Endothelial cell (in vitro differentiated cells): ENCODE results near the gene UQCRFS1. TPM values are rescaled to one million over a fixed set of nuclear protein-coding genes. Genes with fewer than 3 reads are reported as not detected.

Source experiments
- DNase-seq: peaks from one replicate; pipeline ENCODE4 v3.0.0; 2021; ENCODE audit warnings: low spot score
- H3K27ac Mint-ChIP-seq: one replicate; pipeline ENCODE4 v1.8.0; 2021; ENCODE audit warnings: mixed read lengths, inconsistent platforms; ENCODE audit not compliant: unreplicated experiment
- H3K27me3 Mint-ChIP-seq: one replicate; pipeline ENCODE4 v1.8.0; 2021; ENCODE audit warnings: mild to moderate bottlenecking, moderate library complexity, mixed read lengths, inconsistent platforms; ENCODE audit not compliant: unreplicated experiment
- H3K36me3 Mint-ChIP-seq: one replicate; pipeline ENCODE4 v1.8.0; 2021; ENCODE audit warnings: mild to moderate bottlenecking, low read depth, mixed read lengths, inconsistent platforms; ENCODE audit not compliant: unreplicated experiment
- H3K4me1 Mint-ChIP-seq: one replicate; pipeline ENCODE4 v1.8.0; 2021; ENCODE audit warnings: mild to moderate bottlenecking, mixed read lengths, inconsistent platforms; ENCODE audit not compliant: unreplicated experiment
- H3K4me3 Mint-ChIP-seq: one replicate; pipeline ENCODE4 v1.8.0; 2021; ENCODE audit warnings: mild to moderate bottlenecking, mixed read lengths, inconsistent platforms; ENCODE audit not compliant: unreplicated experiment
- H3K9me3 Mint-ChIP-seq: one replicate; pipeline ENCODE4 v1.8.0; 2021; ENCODE audit warnings: mixed read lengths, inconsistent platforms; ENCODE audit not compliant: unreplicated experiment
- CTCF ChIP-seq: fragments of 200-600 bp; sonication (generic); IDR thresholded peaks from one replicate; pipeline ENCODE4 v1.5.0; 2021; ENCODE audit warnings: antibody characterized with exemption; ENCODE audit not compliant: unreplicated experiment
- total RNA-seq: library from RNA; stranded (reverse); fragmentation: NEBNext Ultra II Directional; extraction: Animal tissue kit (Norgen Biotek cat#: 25700); gene quantifications from one replicate; pipeline ENCODE4 v1.2.1, GENCODE V29; 2021; ENCODE audit not compliant: unreplicated experiment

The UQCRFS1 gene
- total RNA-seq, 1 donor from 2014 or later: 32.6 TPM

GRCh38 chr19:29247872-29248271, 34.9 kb upstream of the UQCRFS1 start:
- Mint-ChIP-seq H3K27ac (no peak overlapping the region), H3K36me3 (no peaks in the 10 kb centered on the region), H3K9me3 (no peaks in the 10 kb centered on the region), H3K4me3 (no peak overlapping the region), H3K4me1 (peaks cover 4% of the 10 kb centered on the region), H3K27me3 (no peaks in the 10 kb centered on the region)
- no peak for DNase-seq
- no peak for TF ChIP-seq CTCF

- no peak for TF ChIP-seq CTCF
- H3K4me1 Mint-ChIP-seq: peaks cover 5% of the 10 kb centered on the region
- H3K27ac Mint-ChIP-seq: no peak overlapping the region
- no peaks in the 10 kb centered on the region for H3K36me3 Mint-ChIP-seq
- no peaks in the 10 kb centered on the region for H3K27me3 Mint-ChIP-seq
- H3K9me3 Mint-ChIP-seq: no peaks in the 10 kb centered on the region
- no peak for DNase-seq
- no peak overlapping the region for H3K4me3 Mint-ChIP-seq
These were observed 34.5 kb upstream of the UQCRFS1 start for GRCh38 chr19:29247471-29247870.

- Mint-ChIP-seq H3K4me3 (no peak overlapping the region), H3K27ac (no peak overlapping the region), H3K9me3 (no peaks in the 10 kb centered on the region), H3K27me3 (no peaks in the 10 kb centered on the region), H3K4me1 (peaks cover 5% of the 10 kb centered on the region), H3K36me3 (no peaks in the 10 kb centered on the region)
- no peak for TF ChIP-seq CTCF
- DNase-seq: no peak
These were observed 34.1 kb upstream of the UQCRFS1 start for GRCh38 chr19:29247051-29247450.

GRCh38 chr19:29245215-29245614, 32.3 kb upstream of the UQCRFS1 start:
- DNase-seq: no peak
- no peak overlapping the region for H3K27ac Mint-ChIP-seq
- H3K9me3 Mint-ChIP-seq: no peaks in the 10 kb centered on the region
- no peaks in the 10 kb centered on the region for H3K27me3 Mint-ChIP-seq
- no peak for TF ChIP-seq CTCF
- no peak overlapping the region for H3K4me3 Mint-ChIP-seq
- no peaks in the 10 kb centered on the region for H3K36me3 Mint-ChIP-seq
- peaks cover 5% of the 10 kb centered on the region for H3K4me1 Mint-ChIP-seq

- Mint-ChIP-seq H3K4me1 (peaks cover 5% of the 10 kb centered on the region), H3K9me3 (no peaks in the 10 kb centered on the region), H3K4me3 (no peak overlapping the region), H3K27ac (no peak overlapping the region), H3K27me3 (no peaks in the 10 kb centered on the region), H3K36me3 (no peaks in the 10 kb centered on the region)
- DNase-seq: no peak
- no peak for TF ChIP-seq CTCF
These were observed 28.4 kb upstream of the UQCRFS1 start for GRCh38 chr19:29241324-29241723.
